Amygdala (tissue), 56 donors: Measurements from ENCODE around the gene NUDCD3.

ENCODE experiments used
- DNase-seq, 56 donors: peaks; one replicate each; lab custom pipeline; 2025; lab: John Stamatoyannopoulos, UW

NUDCD3 gene

GRCh38 chr7:44484482-44485313 lies 5.8 kb downstream of the NUDCD3 start:
- no peak for DNase-seq

GRCh38 chr7:44482502-44483485 lies 7.7 kb downstream of the NUDCD3 start:
- no peak for DNase-seq

DNA sequence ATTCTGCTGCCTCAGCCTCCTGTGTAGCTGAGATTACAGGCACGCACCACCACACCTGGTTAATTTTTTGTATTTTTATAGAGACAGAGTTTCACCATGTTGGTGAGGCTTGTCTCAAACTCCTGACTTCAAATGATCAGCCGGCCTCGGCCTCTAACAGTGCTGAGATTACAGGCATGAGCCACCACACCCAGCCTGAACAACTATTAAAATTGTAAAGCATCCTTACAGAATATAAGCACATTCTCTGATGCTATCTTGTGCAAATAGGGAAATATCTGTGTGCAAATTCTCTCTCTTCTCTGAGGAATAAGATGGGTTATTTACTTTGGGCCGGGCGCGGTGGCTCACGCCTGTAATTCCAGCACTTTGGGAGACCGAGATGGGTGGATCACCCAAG lies 12.5 kb downstream of the NUDCD3 start:
- no peak for DNase-seq

DNA sequence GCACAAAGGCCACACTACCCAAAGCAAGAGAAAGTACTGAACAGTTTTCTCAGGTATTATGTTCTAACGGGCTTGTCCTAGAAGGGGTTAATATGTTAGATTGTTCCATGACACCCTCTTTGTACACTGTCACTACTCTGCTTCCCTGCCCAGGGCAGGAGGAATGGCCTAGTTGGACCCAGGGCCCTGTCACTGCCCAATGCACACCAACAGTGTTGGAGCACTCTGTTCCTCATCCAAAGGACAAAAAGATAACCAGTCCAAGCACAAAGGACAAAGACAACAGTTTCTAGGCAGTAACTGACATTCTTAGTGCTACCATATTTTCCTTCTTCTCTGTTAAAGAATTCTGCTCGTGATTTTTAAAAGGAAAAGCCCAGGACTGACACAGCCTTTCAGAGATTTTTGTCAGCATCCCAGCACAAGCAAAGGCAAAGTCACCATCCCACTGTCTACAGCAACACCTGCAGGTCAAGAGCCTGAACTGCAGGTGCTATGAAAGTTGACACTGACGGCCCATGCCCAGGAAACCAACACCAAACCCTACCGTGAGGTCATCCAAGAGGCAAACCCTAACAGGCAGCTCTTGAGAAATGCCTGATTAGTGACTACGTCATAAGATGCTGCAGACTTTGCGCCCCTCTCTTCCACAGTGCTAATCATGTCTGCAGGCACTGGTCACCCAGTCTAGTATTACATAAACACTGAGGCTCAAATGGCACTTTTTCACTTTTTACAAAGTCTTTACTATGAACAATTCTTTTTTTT lies 13.2 kb downstream of the NUDCD3 start:
- DNase-seq, result peak in 40 of 56 donors; percentile 7 to 68 (median 33)

DNA sequence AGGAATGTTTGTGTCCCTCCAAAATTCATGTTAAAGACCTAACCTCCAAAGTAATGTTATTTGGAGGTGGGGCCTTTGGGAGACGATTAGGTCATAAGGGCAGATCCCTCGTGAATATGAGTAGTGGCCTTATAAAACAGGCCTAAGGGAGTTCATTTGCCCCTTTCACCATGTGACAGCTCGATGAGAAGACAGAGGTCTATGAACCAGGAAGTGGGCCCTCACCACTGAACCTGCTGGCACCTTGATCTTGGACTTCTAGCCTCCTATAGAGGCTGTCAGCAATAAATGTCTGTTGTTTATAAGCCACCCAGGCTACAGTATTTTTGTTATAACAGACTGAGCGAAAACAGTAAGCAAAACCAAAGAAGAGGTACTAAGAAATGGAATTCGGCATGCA lies 14.1 kb downstream of the NUDCD3 start:
- DNase-seq, result no peak

DNA sequence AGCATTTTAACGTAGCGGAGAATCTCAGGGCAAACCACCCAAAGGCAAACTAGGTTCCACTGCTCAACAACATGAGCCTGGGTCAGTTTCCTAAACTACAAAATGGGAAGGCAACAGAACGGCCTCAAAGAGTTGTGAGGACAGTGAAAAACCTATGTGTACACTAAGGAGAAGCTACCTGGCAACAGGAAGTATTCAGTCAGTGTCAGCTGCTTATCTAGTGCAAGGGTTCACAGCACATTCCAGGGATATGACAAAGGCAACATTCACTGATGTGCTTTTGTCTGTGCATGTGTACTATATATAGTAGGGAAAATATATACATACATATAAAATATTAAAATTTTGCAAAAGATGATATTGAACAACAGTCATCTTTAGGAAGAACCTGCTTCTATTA lies 17.2 kb downstream of the NUDCD3 start:
- DNase-seq, result no peak

DNA sequence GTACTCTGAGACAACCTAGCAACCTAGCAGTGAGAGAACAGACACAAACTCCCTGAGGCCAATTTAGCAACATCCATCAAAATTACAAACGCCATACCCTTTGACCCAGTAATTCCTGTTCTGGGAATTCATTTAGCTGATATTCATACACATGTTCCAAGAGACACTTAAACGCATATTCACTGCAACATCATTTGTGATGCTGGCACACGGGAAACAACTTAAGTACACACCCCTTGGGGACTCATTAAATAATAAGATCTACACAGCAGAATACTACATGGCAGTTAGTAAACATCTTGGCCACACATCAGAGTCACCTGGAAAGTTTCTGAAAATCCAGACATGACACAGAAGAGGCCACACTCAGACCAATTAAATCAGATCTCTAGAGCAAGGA lies 17.6 kb downstream of the NUDCD3 start:
- DNase-seq, result no peak

GRCh38 chr7:44471850-44472249 lies 18.6 kb downstream of the NUDCD3 start:
- DNase-seq, result peak in 1 of 56 donors; percentile 24

GRCh38 chr7:44471436-44471835 lies 19.0 kb downstream of the NUDCD3 start:
- DNase-seq, result no peak

DNA sequence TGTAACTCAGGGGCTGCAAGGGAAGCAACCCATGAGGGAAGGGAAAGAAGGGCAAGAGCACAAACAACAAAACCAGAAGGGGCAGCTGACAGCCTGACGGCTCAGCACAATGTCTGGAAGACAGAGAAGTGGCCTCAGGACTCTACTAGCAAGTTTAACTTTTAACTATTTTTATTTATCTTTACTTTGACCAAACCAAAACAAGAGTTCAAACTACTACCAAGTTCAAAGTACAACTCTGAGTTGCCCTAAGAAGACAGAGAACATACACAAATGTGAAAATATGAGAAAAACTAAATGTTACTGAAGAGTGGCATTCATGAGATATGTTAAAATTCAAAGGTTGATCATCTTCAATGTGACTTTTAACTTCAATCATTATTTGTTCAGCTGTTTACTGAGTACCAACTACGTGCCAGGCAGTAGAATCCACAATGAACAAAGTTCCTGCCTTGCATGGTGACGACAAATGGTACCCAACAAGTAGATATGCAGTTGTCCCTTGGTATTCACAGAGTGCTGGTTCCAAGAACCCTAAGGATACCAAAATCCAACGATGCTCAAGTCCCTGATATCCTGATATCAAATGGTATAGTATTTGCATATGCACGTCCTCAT lies 19.7 kb downstream of the NUDCD3 start:
- no peak for DNase-seq

DNA sequence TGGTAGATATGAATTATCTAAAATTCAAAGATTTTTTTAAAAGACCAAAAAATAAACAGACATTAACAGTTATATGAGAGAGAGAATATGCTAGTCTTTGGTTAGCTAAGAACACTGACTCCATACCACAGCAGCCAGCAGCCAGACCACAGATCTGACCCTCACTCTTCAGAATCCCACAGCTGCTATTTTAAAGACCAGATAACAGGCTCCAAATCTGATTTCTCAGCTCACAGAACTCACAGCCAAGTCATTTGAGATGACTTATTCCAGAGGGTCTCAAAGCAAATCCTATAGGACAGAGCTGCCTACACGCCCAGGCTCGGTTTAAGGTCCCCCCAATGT lies 20.4 kb downstream of the NUDCD3 start:
- no peak for DNase-seq

- DNase-seq, result no peak
These were observed 20.9 kb downstream of the NUDCD3 start for GRCh38 chr7:44469461-44470134.

GRCh38 chr7:44467217-44467548 lies 23.3 kb downstream of the NUDCD3 start:
- peak in 1 of 56 donors; percentile 15 for DNase-seq

GRCh38 chr7:44466300-44467216 lies 23.9 kb downstream of the NUDCD3 start:
- no peak for DNase-seq

DNA sequence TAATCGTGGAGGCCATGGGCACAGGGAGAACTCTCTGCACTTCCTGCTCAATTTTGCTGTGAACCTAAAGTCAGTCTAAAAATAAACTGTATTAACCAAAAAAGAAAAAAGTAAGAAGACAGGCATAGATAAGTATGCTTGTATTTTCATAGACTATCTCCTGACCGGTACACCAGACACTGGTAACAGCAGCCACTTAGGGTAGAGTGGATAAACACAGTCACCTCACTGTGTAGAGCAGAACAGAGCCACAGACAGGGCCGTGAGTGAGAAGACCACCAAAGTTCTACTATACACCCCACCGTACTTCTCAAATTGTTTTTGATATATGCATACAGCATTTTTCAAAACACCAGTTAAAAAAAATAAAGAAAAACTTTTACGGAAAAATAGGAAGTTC lies 25.0 kb downstream of the NUDCD3 start:
- DNase-seq, result no peak

DNA sequence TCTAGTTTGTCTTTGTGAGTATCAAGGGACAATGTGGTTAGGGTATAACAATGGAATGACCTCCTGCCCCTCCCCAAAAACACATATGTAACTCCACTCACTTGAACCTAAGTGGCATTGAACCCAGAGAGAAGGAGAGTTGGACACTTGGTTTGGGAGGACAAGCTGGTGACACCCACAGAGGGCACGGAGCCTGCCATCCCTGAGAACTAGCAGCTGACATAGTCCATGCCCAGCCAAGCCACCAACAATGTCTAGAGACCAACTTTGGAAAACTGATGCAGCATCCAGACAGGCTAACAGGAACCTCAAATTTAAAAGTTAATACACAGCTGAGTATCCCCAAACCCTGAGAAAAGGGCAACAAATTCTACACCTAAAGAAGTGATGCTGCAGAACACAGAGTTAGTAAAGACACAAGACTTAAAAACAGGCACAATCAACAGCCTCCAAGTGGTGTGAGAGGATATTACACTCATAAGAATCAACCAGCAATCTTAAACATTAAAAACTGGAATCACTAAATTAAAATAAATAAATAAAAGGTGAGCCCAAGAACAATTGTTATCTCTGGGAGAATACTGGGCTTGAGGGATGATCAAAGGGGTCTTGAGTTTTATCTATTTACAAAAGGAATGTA lies 27.2 kb downstream of the NUDCD3 start:
- DNase-seq, result no peak

- DNase-seq, result no peak
These were observed 29.1 kb downstream of the NUDCD3 start for GRCh38 chr7:44461387-44461786.

- no peak for DNase-seq
These were observed 30.1 kb downstream of the NUDCD3 start for GRCh38 chr7:44460325-44460724.
